ENCODE results near the gene SSC5D.

SSC5D gene

DNA sequence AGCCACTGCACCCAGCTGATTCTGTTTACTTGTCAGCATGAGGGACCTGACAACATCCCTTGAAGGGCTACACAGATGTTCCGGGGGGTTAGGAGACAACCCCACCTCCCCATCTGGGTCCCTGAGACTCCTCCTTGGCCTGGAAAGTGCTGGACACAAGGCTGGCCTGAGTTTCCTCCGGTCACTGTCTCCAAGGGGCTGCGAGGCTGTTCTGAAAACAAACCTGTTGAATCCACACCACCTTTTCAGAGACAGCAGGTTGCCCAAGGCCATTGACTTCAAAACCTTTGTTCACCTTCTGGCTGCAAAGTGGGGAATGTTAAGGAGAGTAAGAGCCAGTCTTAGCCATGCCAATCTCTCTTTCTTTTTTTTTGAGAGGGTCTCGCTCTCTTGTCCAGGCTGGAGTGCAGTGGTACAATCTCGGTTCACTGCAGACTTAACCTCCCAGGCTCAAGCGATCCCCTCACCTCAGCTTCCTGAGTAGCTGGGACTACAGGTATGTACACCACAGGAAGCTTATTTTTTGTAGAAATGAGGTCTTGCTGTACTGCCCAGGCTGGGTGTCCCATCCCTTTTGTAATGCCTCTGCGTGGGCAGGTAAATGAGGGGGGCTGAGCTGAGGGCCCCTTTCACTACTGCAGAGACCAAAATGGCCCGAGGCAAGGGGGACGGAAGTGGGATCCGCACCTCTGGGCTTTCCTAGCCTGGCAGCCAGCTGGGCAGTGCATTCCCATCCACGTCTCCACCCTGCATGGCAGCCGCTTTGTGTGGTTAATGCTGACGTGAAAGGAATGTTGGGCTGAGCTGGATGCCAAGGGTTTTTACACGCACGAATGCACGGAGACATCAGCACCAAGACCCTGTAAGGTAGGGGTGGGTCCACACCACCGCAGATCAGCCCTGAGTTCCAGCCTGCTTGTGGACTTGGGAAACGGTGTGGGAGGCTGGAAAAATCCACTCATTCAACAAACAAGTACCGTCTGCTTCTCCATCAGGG is 13.7 kb upstream of the SSC5D start:
- H3K4me3 ChIP-seq (replicated peaks; ENCODE audit: low read depth, low read length), result no peak overlapping the region
- DNase-seq (ENCODE audit: low read depth), result peak; percentile 29
- TF ChIP-seq, protein P1, sequence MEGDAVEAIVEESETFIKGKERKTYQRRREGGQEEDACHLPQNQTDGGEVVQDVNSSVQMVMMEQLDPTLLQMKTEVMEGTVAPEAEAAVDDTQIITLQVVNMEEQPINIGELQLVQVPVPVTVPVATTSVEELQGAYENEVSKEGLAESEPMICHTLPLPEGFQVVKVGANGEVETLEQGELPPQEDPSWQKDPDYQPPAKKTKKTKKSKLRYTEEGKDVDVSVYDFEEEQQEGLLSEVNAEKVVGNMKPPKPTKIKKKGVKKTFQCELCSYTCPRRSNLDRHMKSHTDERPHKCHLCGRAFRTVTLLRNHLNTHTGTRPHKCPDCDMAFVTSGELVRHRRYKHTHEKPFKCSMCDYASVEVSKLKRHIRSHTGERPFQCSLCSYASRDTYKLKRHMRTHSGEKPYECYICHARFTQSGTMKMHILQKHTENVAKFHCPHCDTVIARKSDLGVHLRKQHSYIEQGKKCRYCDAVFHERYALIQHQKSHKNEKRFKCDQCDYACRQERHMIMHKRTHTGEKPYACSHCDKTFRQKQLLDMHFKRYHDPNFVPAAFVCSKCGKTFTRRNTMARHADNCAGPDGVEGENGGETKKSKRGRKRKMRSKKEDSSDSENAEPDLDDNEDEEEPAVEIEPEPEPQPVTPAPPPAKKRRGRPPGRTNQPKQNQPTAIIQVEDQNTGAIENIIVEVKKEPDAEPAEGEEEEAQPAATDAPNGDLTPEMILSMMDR (IDR thresholded peaks at IDR 0.05; ENCODE audit: low read length, missing control alignments), result no peak

DNA sequence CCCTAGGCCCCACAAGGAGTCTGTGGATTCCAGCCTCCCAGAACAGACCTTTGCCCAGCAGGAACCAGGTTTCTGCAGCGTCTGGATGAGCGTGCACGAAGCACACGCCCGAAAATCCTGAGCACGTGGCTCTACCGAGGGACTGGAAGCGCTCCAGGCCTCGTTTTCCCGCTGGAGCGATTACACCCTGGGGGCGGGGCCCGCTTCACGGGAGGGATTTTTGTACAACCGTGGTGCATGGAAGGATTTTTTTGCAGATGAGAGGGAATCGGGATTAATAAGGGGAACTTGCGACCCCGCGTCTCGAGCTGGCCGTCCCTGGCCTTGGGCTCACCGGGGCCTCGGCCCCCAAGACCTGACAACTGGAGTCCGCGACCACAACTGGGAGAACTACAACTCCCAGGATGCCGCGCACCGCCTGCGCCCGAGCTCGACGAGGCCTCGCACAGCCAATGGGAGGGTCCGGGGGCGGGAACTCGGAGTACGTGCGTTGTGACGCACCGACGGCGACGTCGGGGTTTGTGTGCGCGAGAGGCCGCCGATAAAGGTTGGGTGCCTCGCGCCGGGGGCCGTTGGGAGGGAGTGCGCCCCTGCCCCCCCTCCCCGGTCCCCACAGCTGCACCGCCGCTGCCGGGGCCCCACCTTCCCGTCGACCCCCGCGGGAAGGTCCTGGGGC is 12.0 kb upstream of the SSC5D start, which contains the start of gene ZNF628:
Gene ZNF628, plus strand, starts transcription at position 518 of the 676 bp plus-strand sequence. CDS start 3,294 bp downstream, outside the sequence.
- TF ChIP-seq, protein P1 (IDR thresholded peaks at IDR 0.05; ENCODE audit: low read length, missing control alignments), result no peak
- peak within 1 kb of the TSS; percentile 79 for H3K4me3 ChIP-seq (replicated peaks; ENCODE audit: low read depth, low read length)
- DNase-seq (ENCODE audit: low read depth), result peak; percentile 99

- TF ChIP-seq, protein P1 (IDR thresholded peaks at IDR 0.05; ENCODE audit: low read length, missing control alignments), result no peak
- peak overlapping the region; percentile 79 for H3K4me3 ChIP-seq (replicated peaks; ENCODE audit: low read depth, low read length)
- DNase-seq (ENCODE audit: low read depth), result no peak
Measured at GRCh38 chr19:55477905-55478304, 10.3 kb upstream of the SSC5D start.

- no peak overlapping the region for H3K4me3 ChIP-seq (replicated peaks; ENCODE audit: low read depth, low read length)
- no peak for DNase-seq (ENCODE audit: low read depth)
- TF ChIP-seq, protein P1 (IDR thresholded peaks at IDR 0.05; ENCODE audit: low read length, missing control alignments), result no peak
Measured at GRCh38 chr19:55478364-55478763, 9.9 kb upstream of the SSC5D start.

- TF ChIP-seq, protein P1 (IDR thresholded peaks at IDR 0.05; ENCODE audit: low read length, missing control alignments), result no peak
- no peak for DNase-seq (ENCODE audit: low read depth)
- no peak overlapping the region for H3K4me3 ChIP-seq (replicated peaks; ENCODE audit: low read depth, low read length)
Measured at GRCh38 chr19:55479045-55479444, 9.2 kb upstream of the SSC5D start.

- TF ChIP-seq, protein P1 (IDR thresholded peaks at IDR 0.05; ENCODE audit: low read length, missing control alignments), result no peak
- no peak overlapping the region for H3K4me3 ChIP-seq (replicated peaks; ENCODE audit: low read depth, low read length)
- DNase-seq (ENCODE audit: low read depth), result no peak
Measured at GRCh38 chr19:55479451-55480230, 8.6 kb upstream of the SSC5D start.
